Sigmoid colon (tissue), 7 donors: Measurements from ENCODE around the gene CFAP20DC. TPM values are rescaled to one million over a fixed set of nuclear protein-coding genes. Genes with fewer than 3 reads are reported as not detected.

Experiments
- DNase-seq: peaks from one replicate; pipeline ENCODE4 v3.0.0-alpha.2; 2019
- H3K27ac ChIP-seq, 4 donors: fragments of 200-600 bp; sonication (generic); one replicate each; pipeline ENCODE4 v1.5.1; 2016 to 2019; ENCODE audit warnings: mild to moderate bottlenecking in 1 of 4
- H3K27me3 ChIP-seq, 3 donors: fragments of 200-600 bp; sonication (generic); one replicate each; pipeline ENCODE4 v1.5.1; 2019; ENCODE audit warnings: mild to moderate bottlenecking in 1 of 3
- H3K36me3 ChIP-seq, 4 donors: fragments of 200-600 bp; sonication (generic); one replicate each; pipeline ENCODE4 v1.5.1; 2016 to 2019
- H3K4me1 ChIP-seq, 4 donors: fragments of 200-600 bp; sonication (generic); one replicate each; pipeline ENCODE4 v1.5.1; 2017 to 2019
- H3K4me3 ChIP-seq, 4 donors: fragments of 200-600 bp; sonication (generic); one replicate each; pipeline ENCODE4 v1.5.1; 2017 to 2019; ENCODE audit warnings: mild to moderate bottlenecking in 2 of 4, moderate library complexity in 1 of 4
- H3K9me3 ChIP-seq, 4 donors: fragments of 200-600 bp in 3 of 4; sonication (generic) in 3 of 4; one replicate each; pipeline versions ENCODE4 v1.5.1 to v1.6.1; 2013 to 2019
- EP300 ChIP-seq, 4 donors: sonication (generic); formaldehyde crosslinking; IDR thresholded peaks; one replicate each; pipeline ENCODE4 v1.6.1; 2017; ENCODE audit warnings: antibody characterized with exemption in 4 of 4
- POLR2A ChIP-seq, 2 donors: fragments of 450-650 bp; IDR thresholded peaks; one replicate each; pipeline ENCODE4 v1.6.1; 2016; ENCODE audit warnings: antibody characterized with exemption in 2 of 2, mild to moderate bottlenecking in 2 of 2, moderate library complexity in 2 of 2
- POLR2AphosphoS5 ChIP-seq, 4 donors: sonication (generic); formaldehyde crosslinking; IDR thresholded peaks; one replicate each; pipeline ENCODE4 v1.6.1; 2017; ENCODE audit warnings: antibody characterized with exemption in 4 of 4
- WGBS, 2 donors: extraction: QIAGEN DNeasy Blood & Tissue Kit; methylation state at CpG; one replicate each; pipeline ENCODE4 v1.1.7; 2013; 5-methylcytosine and 5-hydroxymethylcytosine counted together
- intact Hi-C: fragments of 100-400 bp; cut with DNase I; formaldehyde crosslinking; loops from one replicate; pipeline ENCODE4 v1.15.1; 2023
- polyA plus RNA-seq, 3 donors: library from polyadenylated mRNA; stranded (reverse); fragments of 200-250 nt; gene quantifications; one replicate each; pipeline ENCODE4 v1.2.3, GENCODE V29; 2013
- total RNA-seq, 4 donors: library from RNA; depleted of rRNA; stranded (reverse); fragments of >200 nt; gene quantifications; one replicate each; pipeline ENCODE4 v1.1.0, GENCODE V29; 2016
- TF ChIP-seq, protein P1 (sequence below), 4 experiments: fragments of 450-650 bp in 3 of 4; fragments of 200-600 bp in 1 of 4; IDR thresholded peaks; one replicate each; pipeline ENCODE4 v1.5.1; 2016 to 2019; ENCODE audit warnings: antibody characterized with exemption in 4 of 4, mild to moderate bottlenecking in 3 of 4, moderate library complexity in 2 of 4
- donor health status: healthy with polysubstance abuse.
- donor health status: Bipolar disorder and iron deficiency.
- donor health status: healthy.

Gene CFAP20DC
- total and polyA plus RNA-seq, 7 donors, result under 0.01 to 0.83 (median 0.37) TPM; not detected in 1

DNA sequence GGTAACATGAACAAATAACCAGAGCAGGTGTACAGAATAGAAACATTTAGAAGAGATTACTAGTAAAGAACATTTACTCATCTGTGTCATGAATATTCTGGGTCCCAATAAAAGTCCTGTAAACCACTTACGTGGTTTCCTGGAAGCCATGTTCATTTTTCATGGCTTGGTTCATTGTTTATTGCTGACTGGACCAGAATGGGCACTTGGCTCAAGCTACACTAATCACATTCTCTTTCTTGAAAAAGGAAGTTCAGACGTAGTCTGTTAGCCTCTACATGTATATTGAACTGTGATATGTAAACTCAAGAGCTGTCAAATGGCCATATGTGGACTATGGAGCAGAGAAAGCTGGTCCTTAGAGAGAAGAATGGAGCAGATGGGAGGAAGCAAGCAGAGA lies 244.9 kb downstream of the CFAP20DC start:
- Histone ChIP-seq H3K9me3 (no peaks in the 10 kb centered on the region), H3K4me1 (no peaks in the 10 kb centered on the region), H3K27me3 (no peaks in the 10 kb centered on the region), H3K27ac (no peak overlapping the region), H3K4me3 (no peak overlapping the region), H3K36me3 (no peaks in the 10 kb centered on the region)
- WGBS, 2 donors, result 69% methylated on average over 2 of the region's 2 CpGs
- no peak for TF ChIP-seq POLR2A (IDR thresholded peaks at IDR 0.05)
- TF ChIP-seq POLR2AphosphoS5 (IDR thresholded peaks at IDR 0.05), result no peak
- TF ChIP-seq, protein P1, sequence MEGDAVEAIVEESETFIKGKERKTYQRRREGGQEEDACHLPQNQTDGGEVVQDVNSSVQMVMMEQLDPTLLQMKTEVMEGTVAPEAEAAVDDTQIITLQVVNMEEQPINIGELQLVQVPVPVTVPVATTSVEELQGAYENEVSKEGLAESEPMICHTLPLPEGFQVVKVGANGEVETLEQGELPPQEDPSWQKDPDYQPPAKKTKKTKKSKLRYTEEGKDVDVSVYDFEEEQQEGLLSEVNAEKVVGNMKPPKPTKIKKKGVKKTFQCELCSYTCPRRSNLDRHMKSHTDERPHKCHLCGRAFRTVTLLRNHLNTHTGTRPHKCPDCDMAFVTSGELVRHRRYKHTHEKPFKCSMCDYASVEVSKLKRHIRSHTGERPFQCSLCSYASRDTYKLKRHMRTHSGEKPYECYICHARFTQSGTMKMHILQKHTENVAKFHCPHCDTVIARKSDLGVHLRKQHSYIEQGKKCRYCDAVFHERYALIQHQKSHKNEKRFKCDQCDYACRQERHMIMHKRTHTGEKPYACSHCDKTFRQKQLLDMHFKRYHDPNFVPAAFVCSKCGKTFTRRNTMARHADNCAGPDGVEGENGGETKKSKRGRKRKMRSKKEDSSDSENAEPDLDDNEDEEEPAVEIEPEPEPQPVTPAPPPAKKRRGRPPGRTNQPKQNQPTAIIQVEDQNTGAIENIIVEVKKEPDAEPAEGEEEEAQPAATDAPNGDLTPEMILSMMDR (IDR thresholded peaks at IDR 0.05), result no peak
- no peak for TF ChIP-seq EP300 (IDR thresholded peaks at IDR 0.05)
- no peak for DNase-seq
- intact Hi-C loops, result no loop called here

DNA sequence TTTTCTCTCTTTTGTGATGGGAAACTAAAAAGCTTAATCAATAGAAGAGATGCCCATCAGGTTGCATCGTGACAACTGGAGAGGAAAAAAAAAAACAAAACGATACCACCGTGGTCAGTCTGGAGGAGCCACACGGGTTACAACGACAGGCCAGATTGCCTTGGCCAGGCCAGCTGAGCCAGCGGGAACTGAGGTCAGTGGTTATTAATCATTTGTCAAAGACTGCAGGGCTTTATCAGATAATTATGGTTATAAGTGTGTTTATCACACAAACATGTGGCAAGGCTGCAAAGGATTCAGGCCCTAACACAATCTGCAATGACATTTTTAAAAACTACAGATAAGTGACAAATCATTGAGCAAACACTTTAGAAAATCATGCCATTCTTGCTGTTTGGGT lies 248.3 kb downstream of the CFAP20DC start:
- Histone ChIP-seq H3K4me1 (no peaks in the 10 kb centered on the region), H3K36me3 (no peaks in the 10 kb centered on the region), H3K4me3 (no peak overlapping the region), H3K27ac (no peak overlapping the region), H3K27me3 (no peaks in the 10 kb centered on the region), H3K9me3 (no peaks in the 10 kb centered on the region)
- WGBS, 2 donors, result 79 to 87% methylated on average over 6 of the region's 6 CpGs
- no peak for DNase-seq
- intact Hi-C loops, result no loop called here
- TF ChIP-seq, protein P1 (IDR thresholded peaks at IDR 0.05), result no peak
- TF ChIP-seq POLR2AphosphoS5 (IDR thresholded peaks at IDR 0.05) (no peak), EP300 (IDR thresholded peaks at IDR 0.05) (no peak), POLR2A (IDR thresholded peaks at IDR 0.05) (no peak)

DNA sequence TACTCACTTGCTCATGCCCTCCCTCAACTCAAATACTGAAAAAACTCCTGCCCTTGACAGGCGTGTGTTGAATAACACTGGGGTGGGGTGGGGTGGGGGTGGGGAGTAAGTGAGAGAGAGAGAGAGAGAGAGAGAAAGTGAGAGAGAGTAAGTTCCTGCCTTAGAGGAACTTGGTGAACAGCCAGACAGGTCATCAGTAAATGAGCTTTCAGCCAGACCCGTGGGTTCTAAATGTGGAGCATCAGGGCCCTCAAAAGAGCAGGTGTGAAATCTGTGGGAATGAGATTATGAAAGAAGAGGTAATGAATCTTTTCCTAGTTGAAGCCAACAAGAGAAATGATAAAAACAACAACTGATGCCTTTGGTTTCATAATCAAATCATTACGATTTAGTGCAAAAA lies 248.9 kb downstream of the CFAP20DC start:
- Histone ChIP-seq H3K9me3 (no peaks in the 10 kb centered on the region), H3K27me3 (no peaks in the 10 kb centered on the region), H3K4me3 (no peak overlapping the region), H3K36me3 (no peaks in the 10 kb centered on the region), H3K4me1 (no peaks in the 10 kb centered on the region), H3K27ac (no peak overlapping the region)
- 29 to 31% methylated on average over 3 of the region's 3 CpGs for WGBS, 2 donors
- no peak for DNase-seq
- TF ChIP-seq POLR2A (IDR thresholded peaks at IDR 0.05), result no peak
- TF ChIP-seq, protein P1 (IDR thresholded peaks at IDR 0.05), result no peak
- no peak for TF ChIP-seq EP300 (IDR thresholded peaks at IDR 0.05)
- no peak for TF ChIP-seq POLR2AphosphoS5 (IDR thresholded peaks at IDR 0.05)
- intact Hi-C loops, result no loop called here

DNA sequence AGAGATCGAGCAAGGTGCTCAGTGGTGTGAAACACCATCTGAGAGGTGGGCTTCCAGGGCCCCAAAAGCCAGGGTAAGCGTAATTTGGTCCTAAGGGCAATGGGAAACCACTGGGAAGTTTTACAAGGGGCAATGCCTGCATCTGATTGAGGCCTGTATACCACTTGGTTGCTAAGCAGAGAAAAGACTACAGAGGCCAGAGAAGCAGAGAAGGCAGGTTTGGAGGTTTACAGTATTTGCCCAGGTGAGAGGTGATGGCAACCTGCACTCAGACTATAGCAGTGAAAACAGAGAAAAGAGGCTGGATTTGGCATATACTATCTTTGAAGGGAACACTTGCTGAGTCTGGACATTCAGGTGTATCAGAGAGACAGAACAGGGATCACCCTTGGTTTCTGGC lies 249.8 kb downstream of the CFAP20DC start:
- Histone ChIP-seq H3K4me3 (no peak overlapping the region), H3K27ac (no peak overlapping the region), H3K27me3 (no peaks in the 10 kb centered on the region), H3K9me3 (no peaks in the 10 kb centered on the region), H3K4me1 (no peaks in the 10 kb centered on the region), H3K36me3 (no peaks in the 10 kb centered on the region)
- 78 to 86% methylated on average over 2 of the region's 2 CpGs for WGBS, 2 donors
- TF ChIP-seq, protein P1 (IDR thresholded peaks at IDR 0.05), result no peak
- no peak for TF ChIP-seq POLR2A (IDR thresholded peaks at IDR 0.05)
- TF ChIP-seq EP300 (IDR thresholded peaks at IDR 0.05), result no peak
- TF ChIP-seq POLR2AphosphoS5 (IDR thresholded peaks at IDR 0.05), result no peak
- intact Hi-C loops, result no loop called here
- no peak for DNase-seq

DNA sequence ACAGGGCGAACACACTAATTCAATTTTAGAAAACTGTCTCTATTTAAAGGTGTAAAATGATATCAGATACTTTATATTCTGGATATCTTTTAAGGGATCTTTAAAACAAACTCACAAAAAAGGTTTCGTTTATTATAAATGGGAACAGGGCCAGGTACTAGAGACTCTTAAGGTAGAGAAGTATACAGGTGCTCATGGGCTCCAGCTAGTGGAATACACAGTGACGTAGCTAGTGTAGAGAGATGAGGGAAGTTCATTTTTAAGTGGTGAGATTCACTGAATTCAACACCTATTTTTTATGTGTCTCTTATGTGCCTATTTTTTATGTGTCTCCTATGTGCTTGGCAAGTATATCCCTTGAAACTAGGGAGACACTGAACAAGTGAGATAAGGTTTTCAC lies 250.6 kb downstream of the CFAP20DC start:
- Histone ChIP-seq H3K4me3 (no peak overlapping the region), H3K27me3 (no peaks in the 10 kb centered on the region), H3K27ac (no peak overlapping the region), H3K36me3 (no peaks in the 10 kb centered on the region), H3K4me1 (no peaks in the 10 kb centered on the region), H3K9me3 (no peaks in the 10 kb centered on the region)
- WGBS, 2 donors, result 26 to 71% methylated on average over 3 of the region's 3 CpGs
- DNase-seq, result no peak
- intact Hi-C loops, result no loop called here
- TF ChIP-seq EP300 (IDR thresholded peaks at IDR 0.05) (no peak), POLR2A (IDR thresholded peaks at IDR 0.05) (no peak), POLR2AphosphoS5 (IDR thresholded peaks at IDR 0.05) (no peak)
- TF ChIP-seq, protein P1 (IDR thresholded peaks at IDR 0.05), result peak in 1 of 4 experiments; percentile 3
